SK-N-SH treated with all-trans-retinoic acid at 6 μM for 48 hours (cell line): Measurements from ENCODE around the gene RGS7BP.

ENCODE experiments used
- ATAC-seq: fragments of 200-7000 bp; cut with Tn5 transposase; 3 replicates; pipeline ENCODE4 v1.9.1; 2020; ENCODE audit warnings: mild to moderate bottlenecking, moderate library complexity
- BACH2 ChIP-seq: fragments of 250-450 bp; sonication (Bioruptor Pico); IDR thresholded peaks from 2 replicates; pipeline ENCODE4 v1.9.0; 2021; ENCODE audit warnings: mild to moderate bottlenecking, borderline replicate concordance
- CSDC2 ChIP-seq: fragments of 250-450 bp; sonication (Bioruptor Pico); IDR thresholded peaks from 2 replicates; pipeline ENCODE4 v1.5.0; 2020; ENCODE audit warnings: mild to moderate bottlenecking, moderate library complexity
- CSRNP3 ChIP-seq: fragments of 250-450 bp; sonication (Bioruptor Pico); IDR thresholded peaks from 2 replicates; pipeline ENCODE4 v1.5.1; 2021; ENCODE audit warnings: mild to moderate bottlenecking, moderate library complexity
- ESRRG ChIP-seq: fragments of 250-450 bp; sonication (Bioruptor Pico); IDR thresholded peaks from 2 replicates; pipeline ENCODE4 v1.6.1; 2021; ENCODE audit warnings: mild to moderate bottlenecking
- GLIS3 ChIP-seq: fragments of 250-450 bp; sonication (Bioruptor Pico); IDR thresholded peaks from 2 replicates; pipeline ENCODE4 v1.5.0; 2020; ENCODE audit warnings: mild to moderate bottlenecking, moderate library complexity
- ISL1 ChIP-seq: fragments of 250-450 bp; sonication (Bioruptor Pico); IDR thresholded peaks from 2 replicates; pipeline ENCODE4 v2.1.2; 2022; ENCODE audit warnings: mild to moderate bottlenecking, moderate library complexity
- OSR1 ChIP-seq: fragments of 250-450 bp; sonication (Bioruptor Pico); IDR thresholded peaks from 2 replicates; pipeline ENCODE4 v1.8.0; 2022; ENCODE audit warnings: moderate library complexity, mild to moderate bottlenecking, inconsistent platforms
- PATZ1 ChIP-seq: fragments of 250-450 bp; sonication (Bioruptor Pico); IDR thresholded peaks from 2 replicates; pipeline ENCODE4 v1.8.0; 2020; ENCODE audit warnings: mild to moderate bottlenecking, moderate library complexity, borderline replicate concordance
- PPARA ChIP-seq: fragments of 250-450 bp; sonication (Bioruptor Pico); IDR thresholded peaks from 2 replicates; pipeline ENCODE4 v1.5.0; 2020; ENCODE audit warnings: mild to moderate bottlenecking, borderline replicate concordance
- RARB ChIP-seq: fragments of 250-450 bp; sonication (Bioruptor Pico); IDR thresholded peaks from 2 replicates; pipeline ENCODE4 v1.8.0; 2021; ENCODE audit warnings: mild to moderate bottlenecking, moderate library complexity
- SNAI2 ChIP-seq: fragments of 250-450 bp; sonication (Bioruptor Pico); IDR thresholded peaks from 2 replicates; pipeline ENCODE4 v1.5.0; 2020; ENCODE audit warnings: mild to moderate bottlenecking, moderate library complexity
- TCF4 ChIP-seq: fragments of 250-450 bp; sonication (Bioruptor Pico); IDR thresholded peaks from 2 replicates; pipeline ENCODE4 v1.8.0; 2021; ENCODE audit warnings: mild to moderate bottlenecking, moderate library complexity, borderline replicate concordance
- TOX ChIP-seq: fragments of 250-450 bp; sonication (Bioruptor Pico); IDR thresholded peaks from 2 replicates; pipeline ENCODE4 v1.8.0; 2021; ENCODE audit warnings: mild to moderate bottlenecking, moderate library complexity, borderline replicate concordance
- ZC3H10 ChIP-seq: fragments of 250-450 bp; sonication (Bioruptor Pico); IDR thresholded peaks from 2 replicates; pipeline ENCODE4 v1.5.1; 2021; ENCODE audit warnings: mild to moderate bottlenecking, moderate library complexity
- ZFP3 ChIP-seq: fragments of 250-450 bp; sonication (Bioruptor Pico); IDR thresholded peaks from 2 replicates; pipeline ENCODE4 v1.5.0; 2020; ENCODE audit warnings: mild to moderate bottlenecking, moderate library complexity
- ZFP30 ChIP-seq: fragments of 450-650 bp; formaldehyde crosslinking; IDR thresholded peaks from 2 replicates; pipeline ENCODE4 v1.5.0; 2022; ENCODE audit warnings: mild to moderate bottlenecking, moderate library complexity
- ZNF70 ChIP-seq: fragments of 450-650 bp; formaldehyde crosslinking; IDR thresholded peaks from 2 replicates; pipeline ENCODE4 v1.5.0; 2020; ENCODE audit warnings: mild to moderate bottlenecking, moderate library complexity
- ZNF8 ChIP-seq: fragments of 450-650 bp; formaldehyde crosslinking; IDR thresholded peaks from 2 replicates; pipeline ENCODE4 v1.5.0; 2020; ENCODE audit warnings: mild to moderate bottlenecking, moderate library complexity
- TF ChIP-seq, protein P1 (sequence below): fragments of 250-450 bp; sonication (Bioruptor Pico); IDR thresholded peaks from 2 replicates; pipeline ENCODE4 v1.5.1; 2020; ENCODE audit warnings: low read depth, mild to moderate bottlenecking, moderate library complexity
- TF ChIP-seq, protein P2 (sequence below): fragments of 250-450 bp; sonication (Bioruptor Pico); IDR thresholded peaks from 2 replicates; pipeline ENCODE4 v1.5.0; 2020; ENCODE audit warnings: mild to moderate bottlenecking, moderate library complexity
- TF ChIP-seq, protein P3 (sequence below): fragments of 250-450 bp; sonication (Bioruptor Pico); IDR thresholded peaks from 2 replicates; pipeline ENCODE4 v1.8.0; 2021; ENCODE audit warnings: low read depth, mild to moderate bottlenecking, moderate library complexity, borderline replicate concordance

RGS7BP gene

GRCh38 chr5:64606926-64607325 is 101.1 kb downstream of the RGS7BP start:
- no peak for ATAC-seq
- TF ChIP-seq BACH2 (CRISPR knock-in tag) (no peak), ZNF70 (CRISPR knock-in tag) (no peak), RARB (no peak), ZC3H10 (CRISPR knock-in tag) (no peak), CSRNP3 (CRISPR knock-in tag) (no peak), TOX (CRISPR knock-in tag) (no peak), ISL1 (no peak), CSDC2 (CRISPR knock-in tag) (no peak), TCF4 (CRISPR knock-in tag) (no peak), OSR1 (CRISPR knock-in tag) (no peak), ZNF8 (no peak), SNAI2 (no peak), GLIS3 (CRISPR knock-in tag) (no peak), PPARA (CRISPR knock-in tag) (no peak)

DNA sequence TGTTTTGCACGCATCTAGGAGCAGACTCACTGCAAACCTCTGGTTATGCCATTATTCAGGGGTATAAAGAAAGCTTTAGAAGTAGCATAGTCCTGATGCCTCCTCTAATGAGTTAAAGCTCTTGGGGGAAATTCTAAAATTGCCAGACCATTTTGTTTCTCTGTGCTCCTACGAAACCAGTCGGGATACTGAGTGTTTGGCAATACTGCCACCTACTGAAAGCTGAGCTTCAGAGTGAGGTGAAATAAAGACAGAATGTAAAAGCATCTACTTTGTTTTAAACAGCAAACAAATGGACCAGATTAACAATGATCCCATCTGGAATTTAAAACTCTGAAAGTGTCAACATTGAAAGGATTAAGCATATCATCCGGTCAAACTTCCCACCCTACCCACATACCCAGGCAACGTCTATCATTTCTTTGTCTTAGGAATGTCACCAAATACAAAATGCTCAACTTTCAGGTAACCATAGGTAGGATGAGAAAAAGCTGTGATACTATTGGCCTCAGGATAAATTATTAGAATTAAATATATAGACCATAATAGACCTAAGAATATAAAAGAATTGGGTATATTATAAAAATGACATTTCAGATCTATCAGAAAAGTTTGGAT is 106.6 kb downstream of the RGS7BP start:
- TF ChIP-seq, protein P1, sequence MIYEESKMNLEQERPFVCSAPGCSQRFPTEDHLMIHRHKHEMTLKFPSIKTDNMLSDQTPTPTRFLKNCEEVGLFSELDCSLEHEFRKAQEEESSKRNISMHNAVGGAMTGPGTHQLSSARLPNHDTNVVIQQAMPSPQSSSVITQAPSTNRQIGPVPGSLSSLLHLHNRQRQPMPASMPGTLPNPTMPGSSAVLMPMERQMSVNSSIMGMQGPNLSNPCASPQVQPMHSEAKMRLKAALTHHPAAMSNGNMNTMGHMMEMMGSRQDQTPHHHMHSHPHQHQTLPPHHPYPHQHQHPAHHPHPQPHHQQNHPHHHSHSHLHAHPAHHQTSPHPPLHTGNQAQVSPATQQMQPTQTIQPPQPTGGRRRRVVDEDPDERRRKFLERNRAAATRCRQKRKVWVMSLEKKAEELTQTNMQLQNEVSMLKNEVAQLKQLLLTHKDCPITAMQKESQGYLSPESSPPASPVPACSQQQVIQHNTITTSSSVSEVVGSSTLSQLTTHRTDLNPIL (CRISPR knock-in tag), result no peak
- TF ChIP-seq CSRNP3 (CRISPR knock-in tag) (no peak), ZFP30 (CRISPR knock-in tag) (no peak), GLIS3 (CRISPR knock-in tag) (no peak), ESRRG (CRISPR knock-in tag) (no peak), PATZ1 (CRISPR knock-in tag) (no peak), ZNF8 (no peak), SNAI2 (no peak), TCF4 (CRISPR knock-in tag) (no peak), PPARA (CRISPR knock-in tag) (no peak), ZC3H10 (CRISPR knock-in tag) (no peak), TOX (CRISPR knock-in tag) (no peak), BACH2 (CRISPR knock-in tag) (no peak), ISL1 (no peak), ZFP3 (CRISPR knock-in tag) (no peak), CSDC2 (CRISPR knock-in tag) (no peak)
- TF ChIP-seq, protein P2, sequence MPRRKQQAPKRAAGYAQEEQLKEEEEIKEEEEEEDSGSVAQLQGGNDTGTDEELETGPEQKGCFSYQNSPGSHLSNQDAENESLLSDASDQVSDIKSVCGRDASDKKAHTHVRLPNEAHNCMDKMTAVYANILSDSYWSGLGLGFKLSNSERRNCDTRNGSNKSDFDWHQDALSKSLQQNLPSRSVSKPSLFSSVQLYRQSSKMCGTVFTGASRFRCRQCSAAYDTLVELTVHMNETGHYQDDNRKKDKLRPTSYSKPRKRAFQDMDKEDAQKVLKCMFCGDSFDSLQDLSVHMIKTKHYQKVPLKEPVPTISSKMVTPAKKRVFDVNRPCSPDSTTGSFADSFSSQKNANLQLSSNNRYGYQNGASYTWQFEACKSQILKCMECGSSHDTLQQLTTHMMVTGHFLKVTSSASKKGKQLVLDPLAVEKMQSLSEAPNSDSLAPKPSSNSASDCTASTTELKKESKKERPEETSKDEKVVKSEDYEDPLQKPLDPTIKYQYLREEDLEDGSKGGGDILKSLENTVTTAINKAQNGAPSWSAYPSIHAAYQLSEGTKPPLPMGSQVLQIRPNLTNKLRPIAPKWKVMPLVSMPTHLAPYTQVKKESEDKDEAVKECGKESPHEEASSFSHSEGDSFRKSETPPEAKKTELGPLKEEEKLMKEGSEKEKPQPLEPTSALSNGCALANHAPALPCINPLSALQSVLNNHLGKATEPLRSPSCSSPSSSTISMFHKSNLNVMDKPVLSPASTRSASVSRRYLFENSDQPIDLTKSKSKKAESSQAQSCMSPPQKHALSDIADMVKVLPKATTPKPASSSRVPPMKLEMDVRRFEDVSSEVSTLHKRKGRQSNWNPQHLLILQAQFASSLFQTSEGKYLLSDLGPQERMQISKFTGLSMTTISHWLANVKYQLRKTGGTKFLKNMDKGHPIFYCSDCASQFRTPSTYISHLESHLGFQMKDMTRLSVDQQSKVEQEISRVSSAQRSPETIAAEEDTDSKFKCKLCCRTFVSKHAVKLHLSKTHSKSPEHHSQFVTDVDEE (CRISPR knock-in tag), result no peak
- TF ChIP-seq, protein P3, sequence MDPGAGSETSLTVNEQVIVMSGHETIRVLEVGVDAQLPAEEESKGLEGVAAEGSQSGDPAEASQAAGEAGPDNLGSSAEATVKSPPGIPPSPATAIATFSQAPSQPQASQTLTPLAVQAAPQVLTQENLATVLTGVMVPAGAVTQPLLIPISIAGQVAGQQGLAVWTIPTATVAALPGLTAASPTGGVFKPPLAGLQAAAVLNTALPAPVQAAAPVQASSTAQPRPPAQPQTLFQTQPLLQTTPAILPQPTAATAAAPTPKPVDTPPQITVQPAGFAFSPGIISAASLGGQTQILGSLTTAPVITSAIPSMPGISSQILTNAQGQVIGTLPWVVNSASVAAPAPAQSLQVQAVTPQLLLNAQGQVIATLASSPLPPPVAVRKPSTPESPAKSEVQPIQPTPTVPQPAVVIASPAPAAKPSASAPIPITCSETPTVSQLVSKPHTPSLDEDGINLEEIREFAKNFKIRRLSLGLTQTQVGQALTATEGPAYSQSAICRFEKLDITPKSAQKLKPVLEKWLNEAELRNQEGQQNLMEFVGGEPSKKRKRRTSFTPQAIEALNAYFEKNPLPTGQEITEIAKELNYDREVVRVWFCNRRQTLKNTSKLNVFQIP, result no peak
- ATAC-seq, result peak; percentile 84
